ENCODE results near the gene TDRD9.
A peak's percentile ranks its signal among the peaks of the same experiment; 100 is the strongest.

Gene TDRD9

DNA sequence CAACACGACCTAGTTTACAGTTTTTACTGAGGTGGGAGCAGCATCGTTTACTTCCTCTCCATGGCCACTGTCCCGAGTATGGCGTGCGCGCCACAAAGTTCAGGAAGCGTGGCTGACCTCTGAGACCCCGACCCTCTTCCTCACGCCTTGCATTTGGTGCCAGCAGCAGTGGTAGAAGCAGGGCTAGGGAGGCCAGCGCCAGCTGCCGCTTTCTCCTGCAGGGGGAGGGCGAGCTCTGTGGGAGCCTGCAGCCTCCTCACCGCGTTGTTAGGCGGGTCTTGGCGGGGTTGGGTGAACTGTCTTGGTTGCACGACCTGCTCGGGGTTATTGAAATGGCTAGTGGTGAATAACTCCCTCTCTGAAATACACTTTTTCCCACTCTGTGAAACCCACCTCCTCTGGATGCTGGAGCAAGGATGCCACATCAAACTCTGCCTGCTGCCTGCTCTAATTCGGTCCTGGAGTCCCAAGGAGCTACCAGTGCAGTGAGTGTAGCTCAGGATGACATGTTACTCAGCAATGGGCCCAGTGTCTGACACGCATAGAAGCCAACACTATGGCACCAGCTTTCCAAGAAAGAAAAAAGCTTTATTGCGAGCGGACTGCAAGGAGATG is 22.3 kb upstream of the TDRD9 start:
- peak; percentile 7 for TF ChIP-seq CTCF (IDR thresholded peaks at IDR 0.05; ENCODE audit: extremely low read depth, missing control alignments)
- no peak for DNase-seq (ENCODE audit: low spot score)

- TF ChIP-seq CTCF (IDR thresholded peaks at IDR 0.05; ENCODE audit: extremely low read depth, missing control alignments) = no peak
- DNase-seq (ENCODE audit: low spot score) = no peak
Observed at GRCh38 chr14:103908580-103908979, 19.7 kb upstream of the TDRD9 start.

DNA sequence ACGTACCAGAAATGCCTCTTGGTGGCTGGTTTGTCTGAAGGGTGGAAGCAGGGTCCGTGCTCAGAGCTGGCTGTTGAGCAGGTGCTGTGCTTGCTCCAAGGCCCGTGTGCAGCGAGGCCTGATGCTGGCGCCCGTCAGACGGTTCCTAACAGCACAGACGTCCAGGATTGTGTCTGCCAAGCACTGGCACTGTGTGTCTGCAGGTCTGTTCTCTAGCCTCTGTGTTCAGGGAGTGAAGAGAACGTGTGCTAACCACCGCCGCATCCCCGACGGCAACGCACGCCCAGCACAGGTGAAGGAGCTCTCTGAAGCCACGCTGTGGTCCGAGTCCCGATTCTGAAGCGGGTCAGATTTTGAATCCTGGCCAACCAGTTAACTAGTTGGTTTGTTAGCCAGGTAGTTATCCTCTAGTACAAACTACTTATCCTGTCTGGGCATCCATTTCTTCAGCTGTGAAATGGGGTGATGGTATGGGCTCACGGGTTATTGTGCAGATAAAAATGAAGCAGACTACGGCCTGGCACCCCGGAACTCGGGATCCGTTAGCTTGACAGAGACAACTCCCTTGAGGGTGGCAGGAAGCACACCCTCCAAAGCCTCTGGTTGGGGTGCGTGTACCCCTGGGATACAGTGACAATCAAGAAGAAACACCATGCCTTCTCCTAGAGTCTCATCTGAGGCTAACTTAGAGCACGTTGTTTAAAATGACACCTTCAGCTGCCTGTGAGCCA is 18.6 kb upstream of the TDRD9 start:
- no peak for TF ChIP-seq CTCF (IDR thresholded peaks at IDR 0.05; ENCODE audit: extremely low read depth, missing control alignments)
- no peak for DNase-seq (ENCODE audit: low spot score)

GRCh38 chr14:103910262-103910935 is 17.9 kb upstream of the TDRD9 start:
- peak; percentile 46 for TF ChIP-seq CTCF (IDR thresholded peaks at IDR 0.05; ENCODE audit: extremely low read depth, missing control alignments)
- DNase-seq (ENCODE audit: low spot score) = peak; percentile 81

DNA sequence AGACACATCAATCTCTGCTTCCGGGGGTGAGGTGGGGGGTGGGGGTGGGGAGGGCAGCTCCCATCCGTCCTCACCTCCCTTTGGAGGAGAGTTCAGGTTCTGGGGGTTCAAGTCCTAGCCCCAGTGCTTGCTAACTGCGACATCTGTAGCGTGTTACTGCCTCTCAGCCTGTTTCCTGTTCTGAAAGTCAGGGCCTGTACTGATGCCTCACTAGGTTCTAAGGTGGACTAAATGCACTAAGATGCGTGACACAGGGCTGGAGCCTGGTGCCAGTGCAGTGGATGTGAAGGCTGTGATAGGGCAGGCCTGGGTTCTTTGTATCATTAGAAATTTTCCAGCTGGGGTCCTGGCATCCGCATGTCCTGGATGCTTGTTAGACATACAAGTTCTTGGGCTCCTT is 17.3 kb upstream of the TDRD9 start:
- DNase-seq (ENCODE audit: low spot score) = no peak
- TF ChIP-seq CTCF (IDR thresholded peaks at IDR 0.05; ENCODE audit: extremely low read depth, missing control alignments) = no peak

GRCh38 chr14:103915616-103916015 is 12.6 kb upstream of the TDRD9 start:
- TF ChIP-seq CTCF (IDR thresholded peaks at IDR 0.05; ENCODE audit: extremely low read depth, missing control alignments) = no peak
- no peak for DNase-seq (ENCODE audit: low spot score)

DNA sequence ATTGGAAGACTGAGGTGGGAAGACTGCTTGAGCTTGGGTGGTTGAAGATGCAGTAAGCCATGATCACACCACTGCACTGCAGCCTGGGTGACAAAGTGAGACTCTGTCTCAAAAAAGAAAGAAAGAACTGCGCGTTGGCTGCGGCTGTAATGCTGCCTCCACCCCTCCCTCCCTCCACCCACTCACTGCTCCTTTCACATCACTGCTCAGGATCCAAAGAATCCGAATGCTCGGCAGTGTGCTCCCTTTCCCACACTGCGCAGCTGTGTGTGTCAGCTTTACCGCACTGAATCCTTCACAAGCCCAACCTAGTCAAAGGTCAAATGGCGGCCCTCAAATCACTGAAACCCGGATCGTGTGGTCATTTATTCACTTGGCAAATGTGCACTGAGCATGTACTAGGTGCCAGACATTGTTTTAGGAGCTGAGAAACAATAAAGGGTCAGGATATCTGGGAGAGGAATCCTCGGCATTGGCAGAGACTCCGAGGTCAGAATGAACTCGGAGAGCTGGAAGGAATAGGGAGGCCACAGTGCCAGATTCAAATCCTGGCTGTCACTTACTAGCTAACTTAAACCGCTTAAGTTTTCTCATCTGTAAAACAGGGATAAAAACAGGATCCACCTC is 11.5 kb upstream of the TDRD9 start:
- no peak for TF ChIP-seq CTCF (IDR thresholded peaks at IDR 0.05; ENCODE audit: extremely low read depth, missing control alignments)
- DNase-seq (ENCODE audit: low spot score) = no peak
